ENCODE data around the gene PLBD2. TPM values are rescaled to one million over a fixed set of nuclear protein-coding genes. Genes with fewer than 3 reads are reported as not detected.

PLBD2 gene
- total RNA-seq, 1 donor from 2014 or later: 26.6 TPM

- H3K4me3 Mint-ChIP-seq (ENCODE audit: unreplicated experiment): no peak overlapping the region
- H3K4me1 Mint-ChIP-seq (ENCODE audit: unreplicated experiment): no peaks in the 10 kb centered on the region
- H3K36me3 Mint-ChIP-seq (ENCODE audit: low read depth, unreplicated experiment): peaks cover 6% of the 10 kb centered on the region
- DNase-seq (ENCODE audit: low spot score): no peak
- H3K27me3 Mint-ChIP-seq (ENCODE audit: unreplicated experiment): peaks cover 6% of the 10 kb centered on the region
- no peak overlapping the region for H3K27ac Mint-ChIP-seq (ENCODE audit: unreplicated experiment)
- TF ChIP-seq CTCF (IDR thresholded peaks at IDR 0.05; ENCODE audit: unreplicated experiment): no peak
- no peaks in the 10 kb centered on the region for H3K9me3 Mint-ChIP-seq (ENCODE audit: unreplicated experiment)
Measured at GRCh38 chr12:113382206-113382605, 23.8 kb downstream of the PLBD2 start.

GRCh38 chr12:113384778-113385177 lies 26.4 kb downstream of the PLBD2 start:
- Mint-ChIP-seq H3K4me3 (ENCODE audit: unreplicated experiment) (no peak overlapping the region), H3K9me3 (ENCODE audit: unreplicated experiment) (no peaks in the 10 kb centered on the region), H3K27ac (ENCODE audit: unreplicated experiment) (no peak overlapping the region)

GRCh38 chr12:113385282-113385882 lies 27.0 kb downstream of the PLBD2 start:
- no peak overlapping the region for H3K4me3 Mint-ChIP-seq (ENCODE audit: unreplicated experiment)
- no peaks in the 10 kb centered on the region for H3K9me3 Mint-ChIP-seq (ENCODE audit: unreplicated experiment)
- H3K27me3 Mint-ChIP-seq (ENCODE audit: unreplicated experiment): peaks cover 6% of the 10 kb centered on the region
- H3K36me3 Mint-ChIP-seq (ENCODE audit: low read depth, unreplicated experiment): peaks cover 6% of the 10 kb centered on the region
- no peak for TF ChIP-seq CTCF (IDR thresholded peaks at IDR 0.05; ENCODE audit: unreplicated experiment)
- DNase-seq (ENCODE audit: low spot score): no peak
- H3K4me1 Mint-ChIP-seq (ENCODE audit: unreplicated experiment): no peaks in the 10 kb centered on the region
- H3K27ac Mint-ChIP-seq (ENCODE audit: unreplicated experiment): no peak overlapping the region

More at GRCh38 chr12:113384778-113385177, 26.4 kb downstream of the PLBD2 start:
- no peak for TF ChIP-seq CTCF (IDR thresholded peaks at IDR 0.05; ENCODE audit: unreplicated experiment)
- Mint-ChIP-seq H3K36me3 (ENCODE audit: low read depth, unreplicated experiment) (peaks cover 6% of the 10 kb centered on the region), H3K4me1 (ENCODE audit: unreplicated experiment) (no peaks in the 10 kb centered on the region), H3K27me3 (ENCODE audit: unreplicated experiment) (peaks cover 6% of the 10 kb centered on the region)
- no peak for DNase-seq (ENCODE audit: low spot score)

GRCh38 chr12:113386866-113387566 lies 28.6 kb downstream of the PLBD2 start:
- H3K27me3 Mint-ChIP-seq (ENCODE audit: unreplicated experiment): peaks cover 4% of the 10 kb centered on the region
- peaks cover 6% of the 10 kb centered on the region for H3K36me3 Mint-ChIP-seq (ENCODE audit: low read depth, unreplicated experiment)
- DNase-seq (ENCODE audit: low spot score): no peak
- no peak overlapping the region for H3K27ac Mint-ChIP-seq (ENCODE audit: unreplicated experiment)
- H3K4me1 Mint-ChIP-seq (ENCODE audit: unreplicated experiment): no peaks in the 10 kb centered on the region
- no peak overlapping the region for H3K4me3 Mint-ChIP-seq (ENCODE audit: unreplicated experiment)
- TF ChIP-seq CTCF (IDR thresholded peaks at IDR 0.05; ENCODE audit: unreplicated experiment): no peak
- H3K9me3 Mint-ChIP-seq (ENCODE audit: unreplicated experiment): no peaks in the 10 kb centered on the region

GRCh38 chr12:113387631-113388030 lies 29.2 kb downstream of the PLBD2 start:
- Mint-ChIP-seq H3K9me3 (ENCODE audit: unreplicated experiment) (no peaks in the 10 kb centered on the region), H3K4me1 (ENCODE audit: unreplicated experiment) (no peaks in the 10 kb centered on the region), H3K27me3 (ENCODE audit: unreplicated experiment) (peaks cover 4% of the 10 kb centered on the region), H3K36me3 (ENCODE audit: low read depth, unreplicated experiment) (peaks cover 6% of the 10 kb centered on the region), H3K27ac (ENCODE audit: unreplicated experiment) (no peak overlapping the region), H3K4me3 (ENCODE audit: unreplicated experiment) (no peak overlapping the region)
- DNase-seq (ENCODE audit: low spot score): no peak
- no peak for TF ChIP-seq CTCF (IDR thresholded peaks at IDR 0.05; ENCODE audit: unreplicated experiment)

Data from endothelial cell (in vitro differentiated cells).